Peyer's patch (tissue), 4 donors: ENCODE results near the gene TCF23. TPM values are rescaled to one million over a fixed set of nuclear protein-coding genes. Genes with fewer than 3 reads are reported as not detected.

Experiments used
- DNase-seq, 3 donors: peaks; one replicate each; pipeline ENCODE4 v3.0.0-alpha.2; 2017 to 2019
- H3K27ac ChIP-seq, 4 donors: fragments of 200-600 bp; sonication (generic); one replicate each; pipeline ENCODE4 v1.5.1; 2016 to 2019
- H3K27me3 ChIP-seq, 2 donors: fragments of 200-600 bp; sonication (generic); one replicate each; pipeline ENCODE4 v1.5.1; 2019
- H3K36me3 ChIP-seq, 3 donors: fragments of 200-600 bp; sonication (generic); one replicate each; pipeline ENCODE4 v1.5.1; 2016 to 2019
- H3K4me1 ChIP-seq, 4 donors: fragments of 200-600 bp; sonication (generic); one replicate each; pipeline ENCODE4 v1.5.1; 2016 to 2019
- H3K4me3 ChIP-seq, 4 donors: fragments of 200-600 bp; sonication (generic); 1 replicate in 3 of 4; 2 replicates in 1 of 4; pipeline ENCODE4 v1.5.1; 2016 to 2019; ENCODE audit warnings: mild to moderate bottlenecking in 1 of 4
- H3K9me3 ChIP-seq, 4 donors: fragments of 200-600 bp; sonication (generic); one replicate each; pipeline ENCODE4 v1.5.1; 2016 to 2019; ENCODE audit warnings: mild to moderate bottlenecking in 1 of 4
- POLR2A ChIP-seq, 2 donors: fragments of 450-650 bp; IDR thresholded peaks; one replicate each; pipeline ENCODE4 v1.5.1; 2017; ENCODE audit warnings: antibody characterized with exemption in 2 of 2, mild to moderate bottlenecking in 2 of 2, moderate library complexity in 2 of 2
- total RNA-seq, 4 donors: library from RNA; depleted of rRNA; stranded (reverse); fragments of >200 nt; gene quantifications; one replicate each; pipeline ENCODE4 v1.1.0, GENCODE V29; 2016
- TF ChIP-seq, protein P1 (sequence below), 6 experiments: fragments of 450-650 bp in 4 of 6; fragments of 200-600 bp in 2 of 6; sonication (generic) in 1 of 6; IDR thresholded peaks; one replicate each; pipeline ENCODE4 v1.5.1; 2017 to 2019; ENCODE audit warnings: antibody characterized with exemption in 6 of 6, mild to moderate bottlenecking in 3 of 6, moderate library complexity in 1 of 6

Gene TCF23
- total RNA-seq, 4 donors from 2014 or later, result not detected

DNA sequence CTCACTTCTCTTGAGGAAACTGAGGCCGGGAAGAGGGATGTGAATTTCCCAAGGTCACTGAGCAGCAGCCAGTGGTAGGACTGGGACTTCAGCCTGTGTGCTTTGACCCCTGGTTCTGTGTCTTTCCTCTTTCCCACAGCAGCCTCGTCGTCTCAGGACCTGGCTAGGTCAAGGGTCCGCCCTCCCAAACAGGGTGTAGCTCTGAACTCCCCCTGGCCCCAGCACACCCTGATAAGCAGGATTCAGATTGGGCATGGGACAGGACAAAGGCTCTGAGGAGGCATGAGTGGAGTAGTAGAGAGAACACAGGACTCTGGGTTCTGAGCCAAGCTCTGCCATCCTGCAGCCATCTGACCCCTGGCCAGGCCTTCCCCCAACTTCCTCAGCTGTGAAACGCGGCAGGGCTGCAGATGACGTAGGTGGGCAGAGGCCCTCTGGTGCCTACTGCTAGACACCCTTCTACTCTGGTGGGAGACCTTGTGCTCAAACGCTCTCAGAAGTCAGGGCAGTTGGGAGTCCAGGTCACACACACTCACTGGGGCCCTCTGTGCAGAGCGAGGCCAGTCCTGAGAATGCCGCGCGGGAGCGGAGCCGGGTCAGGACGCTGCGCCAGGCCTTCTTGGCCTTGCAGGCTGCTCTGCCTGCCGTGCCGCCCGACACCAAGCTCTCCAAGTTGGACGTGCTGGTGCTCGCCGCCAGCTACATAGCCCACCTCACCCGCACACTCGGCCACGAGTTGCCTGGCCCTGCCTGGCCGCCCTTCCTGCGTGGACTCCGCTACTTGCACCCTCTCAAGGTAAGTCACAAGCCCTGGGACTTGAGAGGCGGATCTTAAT, 984 bp downstream of the TCF23 start:
- no peaks in the 10 kb centered on the region for H3K4me1 ChIP-seq
- H3K4me3 ChIP-seq, result no peak overlapping the region
- H3K27me3 ChIP-seq, result no peaks in the 10 kb centered on the region
- TF ChIP-seq POLR2A (IDR thresholded peaks at IDR 0.05), result no peak
- TF ChIP-seq, protein P1, sequence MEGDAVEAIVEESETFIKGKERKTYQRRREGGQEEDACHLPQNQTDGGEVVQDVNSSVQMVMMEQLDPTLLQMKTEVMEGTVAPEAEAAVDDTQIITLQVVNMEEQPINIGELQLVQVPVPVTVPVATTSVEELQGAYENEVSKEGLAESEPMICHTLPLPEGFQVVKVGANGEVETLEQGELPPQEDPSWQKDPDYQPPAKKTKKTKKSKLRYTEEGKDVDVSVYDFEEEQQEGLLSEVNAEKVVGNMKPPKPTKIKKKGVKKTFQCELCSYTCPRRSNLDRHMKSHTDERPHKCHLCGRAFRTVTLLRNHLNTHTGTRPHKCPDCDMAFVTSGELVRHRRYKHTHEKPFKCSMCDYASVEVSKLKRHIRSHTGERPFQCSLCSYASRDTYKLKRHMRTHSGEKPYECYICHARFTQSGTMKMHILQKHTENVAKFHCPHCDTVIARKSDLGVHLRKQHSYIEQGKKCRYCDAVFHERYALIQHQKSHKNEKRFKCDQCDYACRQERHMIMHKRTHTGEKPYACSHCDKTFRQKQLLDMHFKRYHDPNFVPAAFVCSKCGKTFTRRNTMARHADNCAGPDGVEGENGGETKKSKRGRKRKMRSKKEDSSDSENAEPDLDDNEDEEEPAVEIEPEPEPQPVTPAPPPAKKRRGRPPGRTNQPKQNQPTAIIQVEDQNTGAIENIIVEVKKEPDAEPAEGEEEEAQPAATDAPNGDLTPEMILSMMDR (IDR thresholded peaks at IDR 0.05), result no peak
- DNase-seq, result no peak
- H3K36me3 ChIP-seq, result no peaks in the 10 kb centered on the region
- no peaks in the 10 kb centered on the region for H3K9me3 ChIP-seq
- no peak overlapping the region for H3K27ac ChIP-seq

DNA sequence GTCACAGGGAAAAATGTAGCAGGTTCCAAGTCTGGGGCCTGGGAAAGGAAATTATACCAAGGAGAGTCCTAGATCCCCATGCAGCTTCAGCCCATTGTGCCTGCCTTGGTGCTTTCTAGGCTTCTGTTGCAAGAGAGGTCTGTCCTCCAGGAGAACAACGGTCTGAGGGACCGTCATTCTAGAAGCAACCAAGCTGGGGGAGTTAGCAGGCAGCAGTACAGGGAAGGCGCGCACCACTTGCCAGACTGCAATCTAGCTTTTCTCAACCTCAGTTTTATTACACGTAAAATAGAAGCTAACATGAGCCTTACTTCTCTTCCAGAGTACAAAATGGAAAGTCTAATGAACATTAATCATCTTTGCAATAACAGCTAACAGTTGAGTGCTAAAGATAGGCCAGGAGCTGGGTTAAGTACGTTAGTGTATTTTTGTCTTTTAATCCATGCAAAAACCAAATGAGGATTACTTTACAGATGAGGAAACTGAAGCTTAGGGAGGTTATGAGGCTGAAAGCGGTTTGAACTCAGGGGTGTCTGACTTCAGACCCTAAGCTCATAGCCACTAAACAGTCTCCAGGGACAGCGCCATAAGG, 1.9 kb downstream of the TCF23 start:
- Histone ChIP-seq H3K9me3 (no peaks in the 10 kb centered on the region), H3K4me3 (no peak overlapping the region), H3K27me3 (no peaks in the 10 kb centered on the region), H3K4me1 (no peaks in the 10 kb centered on the region), H3K36me3 (no peaks in the 10 kb centered on the region), H3K27ac (no peak overlapping the region)
- TF ChIP-seq, protein P1 (IDR thresholded peaks at IDR 0.05), result no peak
- TF ChIP-seq POLR2A (IDR thresholded peaks at IDR 0.05), result no peak
- DNase-seq, result no peak

DNA sequence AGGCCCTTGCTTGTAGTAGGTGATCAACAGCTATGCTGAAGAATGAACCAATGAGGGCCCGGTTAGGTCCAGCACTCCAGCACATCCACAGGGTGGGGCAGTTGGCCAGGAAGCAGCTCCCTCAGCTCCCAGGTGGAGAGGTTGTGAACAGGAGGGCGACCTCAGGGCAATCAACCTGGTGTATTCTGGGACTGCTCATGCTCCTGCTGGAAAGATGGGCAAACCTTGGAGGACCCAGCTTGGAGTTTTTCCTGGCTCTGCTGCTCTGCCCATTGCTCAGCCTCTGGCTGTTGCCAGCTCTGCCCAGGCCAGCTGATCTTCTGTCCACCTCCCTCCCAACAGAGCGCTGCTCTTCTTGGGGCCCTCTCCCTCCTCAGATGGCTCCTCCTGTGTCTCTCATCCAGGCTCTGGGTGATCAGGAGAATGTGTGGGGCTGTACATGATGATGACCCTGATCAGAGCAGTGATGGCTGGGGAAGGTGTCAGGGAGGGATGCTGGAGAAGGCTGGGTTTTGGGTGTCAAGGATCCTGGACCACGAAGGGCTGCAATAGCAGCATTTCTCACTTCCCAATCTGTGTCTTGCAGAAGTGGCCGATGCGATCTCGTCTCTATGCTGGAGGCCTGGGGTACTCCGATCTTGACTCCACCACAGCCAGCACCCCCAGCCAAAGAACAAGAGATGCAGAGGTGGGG, 3.4 kb downstream of the TCF23 start:
- TF ChIP-seq, protein P1 (IDR thresholded peaks at IDR 0.05), result peak in 2 of 6 experiments; percentile 13 to 31
- TF ChIP-seq POLR2A (IDR thresholded peaks at IDR 0.05), result no peak
- Histone ChIP-seq H3K4me1 (no peaks in the 10 kb centered on the region), H3K36me3 (no peaks in the 10 kb centered on the region), H3K27ac (no peak overlapping the region), H3K4me3 (no peak overlapping the region), H3K9me3 (no peaks in the 10 kb centered on the region), H3K27me3 (no peaks in the 10 kb centered on the region)
- DNase-seq, result no peak

DNA sequence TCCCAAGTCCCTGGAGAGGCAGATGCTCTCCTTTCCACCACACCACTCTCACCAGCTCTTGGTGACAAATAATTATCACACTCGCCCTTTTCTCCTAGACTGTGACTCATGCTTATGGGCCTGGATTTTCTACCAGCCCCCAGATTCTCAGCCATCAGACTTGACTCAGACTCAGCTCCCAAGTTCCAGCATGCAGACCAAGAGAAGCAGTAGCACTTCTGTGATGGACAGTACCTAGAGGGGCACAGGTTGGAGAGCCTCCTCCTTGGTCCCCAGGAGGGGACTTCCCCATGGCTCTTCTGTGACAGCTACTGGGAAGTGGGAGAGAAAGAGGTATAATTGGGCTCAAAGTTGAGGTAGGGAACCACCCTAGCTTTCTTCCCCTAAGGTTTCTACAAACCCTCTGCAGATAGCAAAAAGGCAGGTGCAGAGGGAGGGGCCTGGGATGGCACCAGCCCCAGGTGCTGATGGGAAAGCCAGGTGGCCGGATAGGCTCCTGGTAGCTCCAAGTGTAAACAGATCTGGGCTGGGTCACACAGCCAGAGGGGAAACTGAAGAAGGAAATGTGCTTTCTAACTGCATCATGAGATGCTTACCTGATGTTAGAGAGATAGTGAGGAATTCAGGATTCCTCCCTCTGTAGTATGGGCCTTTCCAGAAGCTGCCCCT, 4.1 kb downstream of the TCF23 start:
- Histone ChIP-seq H3K4me1 (no peaks in the 10 kb centered on the region), H3K4me3 (no peak overlapping the region), H3K27ac (no peak overlapping the region), H3K36me3 (no peaks in the 10 kb centered on the region), H3K27me3 (no peaks in the 10 kb centered on the region), H3K9me3 (no peaks in the 10 kb centered on the region)
- TF ChIP-seq POLR2A (IDR thresholded peaks at IDR 0.05), result no peak
- TF ChIP-seq, protein P1 (IDR thresholded peaks at IDR 0.05), result no peak
- DNase-seq, result no peak

DNA sequence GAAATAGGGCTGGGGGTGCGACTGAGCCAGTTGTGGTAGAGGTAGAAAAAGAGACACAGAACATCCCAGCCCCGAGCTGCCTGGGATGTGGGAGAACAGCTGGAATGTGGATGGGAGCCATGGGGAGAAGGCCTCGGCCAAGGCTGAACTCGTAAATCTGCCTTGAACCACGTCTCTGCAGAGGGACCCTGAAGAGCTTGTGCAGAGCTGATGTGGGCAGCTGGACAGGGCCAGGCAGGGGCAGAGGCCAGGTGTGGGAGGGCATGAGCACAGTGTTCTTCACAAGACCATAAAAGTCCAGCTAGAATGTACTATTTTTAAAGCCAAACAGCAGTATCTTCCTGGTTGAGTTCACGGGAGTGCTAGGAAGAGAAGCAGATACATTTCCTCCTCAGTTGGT, 5.7 kb downstream of the TCF23 start:
- Histone ChIP-seq H3K27me3 (no peaks in the 10 kb centered on the region), H3K4me1 (no peaks in the 10 kb centered on the region), H3K4me3 (no peak overlapping the region), H3K27ac (no peak overlapping the region), H3K9me3 (no peaks in the 10 kb centered on the region), H3K36me3 (no peaks in the 10 kb centered on the region)
- no peak for DNase-seq
- TF ChIP-seq, protein P1 (IDR thresholded peaks at IDR 0.05), result no peak
- no peak for TF ChIP-seq POLR2A (IDR thresholded peaks at IDR 0.05)
